Pancreas (tissue), 10 donors: ENCODE results near the gene CAPG. TPM values are rescaled to one million over a fixed set of nuclear protein-coding genes. Genes with fewer than 3 reads are reported as not detected.
A peak's percentile ranks its signal among the peaks of the same experiment; 100 is the strongest.

ENCODE experiments used
- ATAC-seq, 4 donors: fragments of 200-7000 bp; cut with Tn5 transposase; one replicate each; pipeline versions ENCODE4 v1.8.0 to v1.9.1; 2020; ENCODE audit warnings: mild to moderate bottlenecking in 4 of 4, moderate library complexity in 4 of 4
- DNase-seq, 6 donors: peaks; one replicate each; pipeline ENCODE4 v3.0.0-alpha.2; 2020
- FAIRE-seq: peaks from 2 replicates; lab custom pipeline; 2012; peaks lifted over from hg19 to GRCh38; lab: Jason Lieb, UNC
- H3K27ac ChIP-seq, 4 donors: fragments of 200-600 bp; sonication (generic); 1 replicate in 3 of 4; 2 replicates in 1 of 4; pipeline versions ENCODE4 v1.5.0 to v1.8.0; 2020
- H3K27me3 ChIP-seq, 4 donors: fragments of 200-600 bp; one replicate each; pipeline ENCODE4 v1.8.0; 2021
- H3K36me3 ChIP-seq, 3 donors: fragments of 200-600 bp; sonication (generic) in 1 of 3; one replicate each; pipeline versions ENCODE4 v1.5.0 to v1.8.0; 2020 to 2021
- H3K4me1 ChIP-seq, 3 donors: fragments of 200-600 bp; one replicate each; pipeline ENCODE4 v1.8.0; 2021
- H3K4me3 ChIP-seq, 4 donors: fragments of 200-600 bp; sonication (generic) in 2 of 4; one replicate each; pipeline versions ENCODE4 v1.5.0 to v1.8.0; 2020 to 2021
- H3K9me3 ChIP-seq, 4 donors: fragments of 200-600 bp; one replicate each; pipeline ENCODE4 v1.8.0; 2021
- WGBS, 2 donors: extraction: QIAGEN DNeasy Blood & Tissue Kit; methylation state at CpG; one replicate each; pipeline ENCODE4 v1.1.7; 2013; 5-methylcytosine and 5-hydroxymethylcytosine counted together
- intact Hi-C, 3 donors: fragments of 100-400 bp; cut with DNase I; formaldehyde crosslinking; loops; one replicate each; pipeline versions ENCODE4 v1.11.1 to v1.14.2; 2022
- polyA plus RNA-seq, 2 donors: library from polyadenylated mRNA; stranded (reverse); fragments of 200-250 nt; gene quantifications; one replicate each; pipeline ENCODE4 v1.2.3, GENCODE V29; 2013
- total RNA-seq, 6 donors: library from RNA; stranded (reverse); fragmentation: NEBNext Ultra II Directional in 4 of 6; extraction: Animal tissue kit (Norgen Biotek cat#: 25700) in 4 of 6; gene quantifications; one replicate each; pipeline versions ENCODE4 v1.2.1 to v1.2.4, GENCODE V29; 2021 to 2023
- TF ChIP-seq, protein P1 (sequence below), 4 donors: fragments of 200-600 bp; sonication (generic) in 3 of 4; IDR thresholded peaks; one replicate each; pipeline versions ENCODE4 v1.5.0 to v1.8.0; 2021; ENCODE audit warnings: antibody characterized with exemption in 4 of 4
- donor health status: healthy with polysubstance abuse.
- donor health status: DM: no; HTN: no; CAD: no; lungs with moderate emphysema.
- donor health status: DM: no; HTN: no; CAD: no.
- donor health status: control.
- donor health status: control.
- donor health status: Bipolar disorder and iron deficiency.
- donor health status: DM: yes; HTN: yes; CAD: no.
- donor health status: DM: no; HTN: no; CAD: no.
- donor health status: DM: no; HTN: no; CAD: no.
- donor health status: DM: yes; HTN: yes; CAD: no.

The CAPG gene, protein sequence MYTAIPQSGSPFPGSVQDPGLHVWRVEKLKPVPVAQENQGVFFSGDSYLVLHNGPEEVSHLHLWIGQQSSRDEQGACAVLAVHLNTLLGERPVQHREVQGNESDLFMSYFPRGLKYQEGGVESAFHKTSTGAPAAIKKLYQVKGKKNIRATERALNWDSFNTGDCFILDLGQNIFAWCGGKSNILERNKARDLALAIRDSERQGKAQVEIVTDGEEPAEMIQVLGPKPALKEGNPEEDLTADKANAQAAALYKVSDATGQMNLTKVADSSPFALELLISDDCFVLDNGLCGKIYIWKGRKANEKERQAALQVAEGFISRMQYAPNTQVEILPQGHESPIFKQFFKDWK
- total RNA-seq (100 to 1,000 TPM in 1 of 6 donors, 10 to 100 TPM in 5; 10.9 to 111 (median 29.0) TPM), polyA plus RNA-seq (10 to 100 TPM; 37.6 to 41.3 TPM)

DNA sequence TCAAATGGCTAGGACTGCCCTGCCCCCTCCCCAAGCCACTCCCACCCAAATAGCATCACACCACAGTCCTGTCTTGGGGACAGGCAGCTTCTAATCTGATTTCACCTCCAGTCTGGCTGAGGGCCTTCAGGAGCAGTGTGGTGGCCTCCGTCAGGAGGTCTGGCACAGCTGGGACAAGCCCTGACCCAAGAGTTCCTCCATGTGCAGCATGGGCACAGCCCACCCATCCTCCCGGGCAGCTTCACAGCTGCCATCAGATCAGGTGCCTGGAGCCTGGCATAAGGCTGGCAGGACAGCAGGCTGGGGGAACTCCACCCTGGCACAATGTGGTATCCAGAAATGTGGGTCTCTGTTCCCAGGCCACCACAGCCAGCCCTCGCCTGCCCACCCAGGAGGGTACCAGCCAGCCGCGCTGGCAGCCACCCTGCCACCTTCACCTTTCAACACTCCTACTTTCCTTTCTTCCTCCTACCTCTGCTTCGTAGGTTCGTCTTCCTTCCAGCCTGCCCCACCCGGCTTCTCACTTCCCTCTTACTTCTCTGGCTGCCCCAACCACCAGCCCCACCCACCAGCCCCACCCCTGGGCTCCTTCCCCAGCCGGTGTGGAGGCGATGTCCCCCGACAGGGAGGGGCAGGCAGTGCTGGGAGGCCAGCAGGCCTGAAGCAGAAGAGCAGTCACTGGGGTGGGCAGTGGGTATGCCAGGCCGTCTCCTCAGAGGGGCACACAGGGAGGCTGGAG is at the start of gene CAPG:
Gene CAPG, minus strand, starts transcription at position 522 of the 739 bp plus-strand sequence. CDS start 8,221 bp downstream, outside the sequence.
- H3K4me1 ChIP-seq, result no peaks in the 10 kb centered on the region
- 74 to 75% methylated on average over 12 of the region's 12 CpGs for WGBS, 2 donors
- H3K9me3 ChIP-seq, result no peaks in the 10 kb centered on the region
- H3K36me3 ChIP-seq, result no peaks in the 10 kb centered on the region
- no peaks in the 10 kb centered on the region for H3K27me3 ChIP-seq
- intact Hi-C loops, result no loop called here
- ATAC-seq, result peak in 3 of 4 donors; percentile 3 to 23 (median 6)
- no peak for FAIRE-seq
- TF ChIP-seq, protein P1, sequence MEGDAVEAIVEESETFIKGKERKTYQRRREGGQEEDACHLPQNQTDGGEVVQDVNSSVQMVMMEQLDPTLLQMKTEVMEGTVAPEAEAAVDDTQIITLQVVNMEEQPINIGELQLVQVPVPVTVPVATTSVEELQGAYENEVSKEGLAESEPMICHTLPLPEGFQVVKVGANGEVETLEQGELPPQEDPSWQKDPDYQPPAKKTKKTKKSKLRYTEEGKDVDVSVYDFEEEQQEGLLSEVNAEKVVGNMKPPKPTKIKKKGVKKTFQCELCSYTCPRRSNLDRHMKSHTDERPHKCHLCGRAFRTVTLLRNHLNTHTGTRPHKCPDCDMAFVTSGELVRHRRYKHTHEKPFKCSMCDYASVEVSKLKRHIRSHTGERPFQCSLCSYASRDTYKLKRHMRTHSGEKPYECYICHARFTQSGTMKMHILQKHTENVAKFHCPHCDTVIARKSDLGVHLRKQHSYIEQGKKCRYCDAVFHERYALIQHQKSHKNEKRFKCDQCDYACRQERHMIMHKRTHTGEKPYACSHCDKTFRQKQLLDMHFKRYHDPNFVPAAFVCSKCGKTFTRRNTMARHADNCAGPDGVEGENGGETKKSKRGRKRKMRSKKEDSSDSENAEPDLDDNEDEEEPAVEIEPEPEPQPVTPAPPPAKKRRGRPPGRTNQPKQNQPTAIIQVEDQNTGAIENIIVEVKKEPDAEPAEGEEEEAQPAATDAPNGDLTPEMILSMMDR (IDR thresholded peaks at IDR 0.05), result no peak
- peak in 2 of 6 donors; percentile 54 to 73 for DNase-seq
- peak within 1 kb of the TSS in 2 of 4 donors; percentile 18 to 28 for H3K27ac ChIP-seq
- peak within 1 kb of the TSS in 1 of 4 donors; percentile 8 for H3K4me3 ChIP-seq

DNA sequence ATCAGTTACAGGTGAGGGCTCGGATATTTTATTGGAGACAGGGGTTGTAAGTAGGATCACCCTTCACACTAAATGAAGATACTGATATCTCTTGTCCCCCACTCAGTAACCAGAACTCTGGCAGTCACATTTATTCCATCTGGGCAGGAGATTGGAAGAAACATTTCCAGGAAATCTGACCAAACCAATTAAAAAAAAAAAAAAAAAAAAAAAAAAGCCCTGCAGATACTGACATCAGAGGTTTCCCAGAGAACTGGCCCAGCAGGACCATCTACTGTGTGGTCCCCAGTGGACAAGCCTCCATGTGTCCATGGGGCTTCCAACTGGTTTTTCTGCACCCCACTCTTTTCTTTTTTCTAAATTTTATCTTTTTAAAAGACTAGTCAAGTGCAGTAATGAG is 49.6 kb upstream of the CAPG start:
- H3K9me3 ChIP-seq, result no peaks in the 10 kb centered on the region
- no peaks in the 10 kb centered on the region for H3K27me3 ChIP-seq
- 97 to 100% methylated on average over 1 of the region's 1 CpG for WGBS, 2 donors
- H3K36me3 ChIP-seq, result no peaks in the 10 kb centered on the region
- FAIRE-seq, result no peak
- H3K4me1 ChIP-seq, result no peaks in the 10 kb centered on the region
- TF ChIP-seq, protein P1 (IDR thresholded peaks at IDR 0.05), result no peak
- H3K4me3 ChIP-seq, result no peak overlapping the region
- peak in 1 of 4 donors; percentile 21 for ATAC-seq
- DNase-seq, result peak in 1 of 6 donors; percentile 18
- intact Hi-C loops, result no loop called here
- no peak overlapping the region for H3K27ac ChIP-seq

DNA sequence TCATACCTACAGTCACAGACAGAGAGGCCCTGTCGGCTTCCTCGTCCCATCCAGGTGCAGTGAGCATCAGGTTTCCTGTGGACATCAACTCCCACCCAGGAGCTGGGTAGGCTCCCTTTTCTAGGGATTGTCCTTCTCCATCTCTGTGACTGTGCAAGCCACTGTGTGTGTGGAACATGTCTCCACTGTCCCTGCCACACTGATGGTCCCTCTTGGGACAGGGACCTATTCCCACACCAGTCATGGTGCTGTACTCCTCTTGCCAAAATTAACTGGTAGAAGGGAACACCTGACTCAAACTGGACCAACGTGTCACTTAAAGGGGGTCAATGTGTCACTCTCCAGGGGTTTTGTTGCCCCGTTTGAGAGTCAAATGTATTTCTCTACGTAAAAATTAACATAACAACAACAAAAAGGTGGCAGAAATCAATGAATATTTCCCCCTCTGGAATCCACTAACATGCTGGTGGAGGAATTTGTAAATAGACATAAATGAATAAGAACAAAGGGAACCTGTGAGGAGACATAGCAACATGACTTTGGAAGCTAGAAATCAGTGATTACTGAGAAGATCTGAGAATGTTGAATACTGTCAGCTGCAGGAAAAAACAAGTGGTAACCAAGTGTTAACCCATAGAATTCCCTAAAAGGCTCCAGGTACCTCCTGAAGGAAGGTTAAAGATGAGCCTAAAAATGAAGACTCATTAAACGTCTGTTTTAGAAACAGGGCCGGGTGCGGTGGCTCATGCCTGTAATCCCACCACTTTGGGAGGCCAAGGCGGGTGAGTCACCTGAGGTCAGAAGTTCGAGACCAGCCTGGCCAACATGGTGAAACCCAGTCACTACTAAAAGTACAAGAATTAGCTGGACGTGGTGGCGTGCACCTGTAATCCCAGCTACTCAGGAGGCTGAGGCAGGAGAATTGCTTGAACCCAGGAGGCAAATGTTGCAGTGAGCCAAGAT is 48.7 kb upstream of the CAPG start:
- no peaks in the 10 kb centered on the region for H3K9me3 ChIP-seq
- no peak for FAIRE-seq
- H3K4me1 ChIP-seq, result no peaks in the 10 kb centered on the region
- no peak overlapping the region for H3K27ac ChIP-seq
- no peak for ATAC-seq
- 82 to 85% methylated on average over 12 of the region's 12 CpGs for WGBS, 2 donors
- H3K27me3 ChIP-seq, result no peaks in the 10 kb centered on the region
- peak in 1 of 6 donors; percentile 34 for DNase-seq
- no peaks in the 10 kb centered on the region for H3K36me3 ChIP-seq
- TF ChIP-seq, protein P1 (IDR thresholded peaks at IDR 0.05), result no peak
- no peak overlapping the region for H3K4me3 ChIP-seq
- intact Hi-C loops, result no loop called here

DNA sequence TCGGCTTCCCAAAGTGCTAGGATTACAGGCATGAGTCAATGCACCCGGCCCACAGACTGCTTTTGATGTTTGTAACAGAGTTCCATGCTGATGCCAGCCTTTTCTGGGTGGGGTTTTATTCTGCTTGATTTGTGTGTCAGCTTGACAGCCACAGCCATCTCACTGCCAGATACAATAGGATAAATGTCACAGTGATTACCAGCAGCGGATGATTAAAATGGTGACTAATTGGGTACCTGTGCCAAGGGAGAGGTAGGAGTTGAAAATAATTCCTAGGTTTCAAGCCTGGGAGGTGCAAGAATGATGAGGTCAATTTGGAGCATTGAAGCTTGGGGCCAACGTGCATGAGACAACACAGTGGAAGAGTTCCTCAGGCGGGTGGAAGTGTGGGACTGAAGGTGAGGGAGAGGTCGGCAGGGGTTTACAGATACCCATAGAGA is 47.7 kb upstream of the CAPG start:
- no peaks in the 10 kb centered on the region for H3K36me3 ChIP-seq
- peak; percentile 8 to 62 (median 42) for ATAC-seq
- no peak for FAIRE-seq
- WGBS, 2 donors, result 76 to 79% methylated on average over 6 of the region's 6 CpGs
- DNase-seq, result peak in 1 of 6 donors; percentile 13
- H3K4me1 ChIP-seq, result peaks cover 0 to 8% (median 0%) of the 10 kb centered on the region in 3 donors
- intact Hi-C loops, result no loop called here
- TF ChIP-seq, protein P1 (IDR thresholded peaks at IDR 0.05), result no peak
- no peaks in the 10 kb centered on the region for H3K27me3 ChIP-seq
- H3K27ac ChIP-seq, result no peak overlapping the region
- no peaks in the 10 kb centered on the region for H3K9me3 ChIP-seq
- no peak overlapping the region for H3K4me3 ChIP-seq
